ENCODE data around the gene FGF18.
"Not testable (repeated sequence)": the region's sequence is repeated elsewhere in the genome, so short reads cannot be mapped to it uniquely, and the experiment has no call there.

The FGF18 gene

DNA sequence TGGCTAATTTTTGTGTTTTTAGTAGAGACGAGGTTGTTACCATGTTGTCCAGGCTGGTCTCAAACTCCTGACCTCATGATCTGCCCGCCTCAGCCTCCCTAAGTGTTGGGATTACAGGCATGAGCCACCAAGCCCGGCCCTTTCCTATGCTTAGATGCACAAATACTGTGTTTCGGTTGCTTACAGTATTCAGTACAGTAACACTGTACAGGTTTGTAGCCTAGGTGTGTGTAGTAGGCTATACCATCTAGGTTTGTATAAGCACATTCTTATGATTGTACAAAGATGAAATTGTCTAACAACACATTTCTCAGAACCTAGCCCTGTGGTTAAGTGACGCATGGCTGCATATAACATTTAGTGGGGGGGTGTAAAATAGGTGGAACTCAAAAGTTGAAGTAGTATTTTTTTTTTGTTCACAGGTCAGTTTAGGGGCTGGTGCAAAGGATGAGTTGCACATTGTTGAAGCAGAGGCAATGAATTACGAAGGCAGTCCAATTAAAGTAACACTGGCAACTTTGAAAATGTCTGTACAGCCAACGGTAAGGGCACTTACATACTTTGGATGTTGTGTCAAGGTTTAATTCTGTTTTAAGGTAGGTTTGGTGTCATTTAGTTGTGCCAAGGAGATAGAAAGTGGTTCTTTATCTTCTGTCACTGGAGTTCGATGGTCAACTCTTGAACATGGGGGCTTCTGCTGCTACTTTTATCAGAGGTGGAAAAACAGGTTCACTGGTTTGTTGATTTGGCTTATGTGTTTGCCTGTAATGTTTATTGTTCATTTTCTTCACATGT lies 28.4 kb upstream of the FGF18 start:
- no peak overlapping the region for H3K4me3 ChIP-seq
- no peak overlapping the region for H3K27ac ChIP-seq
- TF ChIP-seq, protein P1, sequence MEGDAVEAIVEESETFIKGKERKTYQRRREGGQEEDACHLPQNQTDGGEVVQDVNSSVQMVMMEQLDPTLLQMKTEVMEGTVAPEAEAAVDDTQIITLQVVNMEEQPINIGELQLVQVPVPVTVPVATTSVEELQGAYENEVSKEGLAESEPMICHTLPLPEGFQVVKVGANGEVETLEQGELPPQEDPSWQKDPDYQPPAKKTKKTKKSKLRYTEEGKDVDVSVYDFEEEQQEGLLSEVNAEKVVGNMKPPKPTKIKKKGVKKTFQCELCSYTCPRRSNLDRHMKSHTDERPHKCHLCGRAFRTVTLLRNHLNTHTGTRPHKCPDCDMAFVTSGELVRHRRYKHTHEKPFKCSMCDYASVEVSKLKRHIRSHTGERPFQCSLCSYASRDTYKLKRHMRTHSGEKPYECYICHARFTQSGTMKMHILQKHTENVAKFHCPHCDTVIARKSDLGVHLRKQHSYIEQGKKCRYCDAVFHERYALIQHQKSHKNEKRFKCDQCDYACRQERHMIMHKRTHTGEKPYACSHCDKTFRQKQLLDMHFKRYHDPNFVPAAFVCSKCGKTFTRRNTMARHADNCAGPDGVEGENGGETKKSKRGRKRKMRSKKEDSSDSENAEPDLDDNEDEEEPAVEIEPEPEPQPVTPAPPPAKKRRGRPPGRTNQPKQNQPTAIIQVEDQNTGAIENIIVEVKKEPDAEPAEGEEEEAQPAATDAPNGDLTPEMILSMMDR (IDR thresholded peaks at IDR 0.05), result no peak
- H3K4me1 ChIP-seq, result peaks cover 0 to 40% (median 18%) of the 10 kb centered on the region in 4 donors
- peaks cover 33 to 49% (median 47%) of the 10 kb centered on the region in 3 donors for H3K36me3 ChIP-seq
- no peaks in the 10 kb centered on the region for H3K27me3 ChIP-seq
- no peak for DNase-seq
- H3K9me3 ChIP-seq, result no peaks in the 10 kb centered on the region
- intact Hi-C loops (cut with DNase I; ENCODE audit: low total_unique reads), result loop anchor here (5.0 kb wide), 1 partner anchor 801 kb away; the partner anchor contains the start of gene EFCAB9

DNA sequence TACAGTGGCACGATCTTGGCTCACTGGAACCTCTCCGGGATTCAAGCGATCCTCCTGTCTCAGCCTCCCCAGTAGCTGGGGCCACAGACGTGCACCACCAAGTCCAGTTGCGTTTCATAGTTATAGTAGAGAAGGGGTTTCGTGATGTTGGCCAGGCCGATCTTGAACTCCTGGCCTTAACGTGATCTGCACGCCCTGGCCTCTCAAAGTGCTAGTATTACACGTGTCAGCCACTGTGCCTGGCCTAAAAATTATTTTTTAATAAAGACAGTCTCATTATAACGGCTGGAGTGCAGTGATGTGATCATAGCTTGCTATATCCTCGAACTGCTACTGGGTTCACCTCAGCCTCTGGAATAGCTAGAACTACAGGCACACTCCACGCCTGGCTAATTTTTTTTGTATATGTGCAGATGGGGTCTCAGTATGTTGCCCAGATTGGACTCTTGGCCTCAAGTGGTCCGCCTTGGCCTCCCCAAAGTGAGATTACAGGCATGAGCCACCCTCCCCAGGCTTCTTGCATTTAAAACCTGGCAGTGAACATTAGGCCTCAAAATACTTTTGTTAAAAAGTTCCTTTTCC lies 27.4 kb upstream of the FGF18 start:
- no peak for DNase-seq
- Histone ChIP-seq H3K4me1 (peaks cover 0 to 45% (median 18%) of the 10 kb centered on the region in 4 donors), H3K4me3 (no peak overlapping the region), H3K36me3 (peaks cover 39 to 59% (median 55%) of the 10 kb centered on the region in 3 donors), H3K9me3 (no peaks in the 10 kb centered on the region), H3K27me3 (no peaks in the 10 kb centered on the region), H3K27ac (no peak overlapping the region)
- intact Hi-C loops (cut with DNase I; ENCODE audit: low total_unique reads), result loop anchor here (5.0 kb wide), 1 partner anchor 800 kb away; the partner anchor contains the start of gene EFCAB9
- TF ChIP-seq, protein P1 (IDR thresholded peaks at IDR 0.05), result no peak

DNA sequence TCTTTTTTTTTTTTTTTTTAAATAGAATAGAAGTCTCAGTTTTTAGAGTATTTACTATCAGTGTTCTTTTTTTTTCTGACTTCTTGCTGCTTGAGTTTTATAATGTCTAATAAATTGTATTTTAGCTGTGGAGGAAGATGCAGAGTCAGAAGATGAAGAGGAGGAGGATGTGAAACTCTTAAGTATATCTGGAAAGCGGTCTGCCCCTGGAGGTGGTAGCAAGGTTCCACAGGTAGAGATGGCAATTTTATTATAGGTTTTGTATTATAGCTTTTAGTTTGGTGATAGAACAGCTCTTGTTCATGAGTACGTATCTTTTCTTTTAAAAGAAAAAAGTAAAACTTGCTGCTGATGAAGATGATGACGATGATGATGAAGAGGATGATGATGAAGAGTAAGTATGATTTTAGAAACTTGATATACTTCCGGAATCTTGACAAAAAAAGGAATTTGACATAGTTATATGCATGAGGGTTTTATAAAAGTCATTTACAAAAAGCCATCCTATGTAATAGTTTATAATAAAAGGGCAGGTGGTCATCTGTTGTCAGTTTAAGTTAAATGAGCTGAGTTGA lies 26.8 kb upstream of the FGF18 start:
- Histone ChIP-seq H3K27ac (no peak overlapping the region), H3K9me3 (no peaks in the 10 kb centered on the region), H3K36me3 (peaks cover 43 to 65% (median 58%) of the 10 kb centered on the region in 3 donors), H3K4me3 (no peak overlapping the region), H3K4me1 (peaks cover 0 to 51% (median 18%) of the 10 kb centered on the region in 4 donors), H3K27me3 (no peaks in the 10 kb centered on the region)
- TF ChIP-seq, protein P1 (IDR thresholded peaks at IDR 0.05), result no peak
- no peak for DNase-seq
- intact Hi-C loops (cut with DNase I; ENCODE audit: low total_unique reads), result loop anchor here (5.0 kb wide), 1 partner anchor 800 kb away; the partner anchor contains the start of gene EFCAB9

DNA sequence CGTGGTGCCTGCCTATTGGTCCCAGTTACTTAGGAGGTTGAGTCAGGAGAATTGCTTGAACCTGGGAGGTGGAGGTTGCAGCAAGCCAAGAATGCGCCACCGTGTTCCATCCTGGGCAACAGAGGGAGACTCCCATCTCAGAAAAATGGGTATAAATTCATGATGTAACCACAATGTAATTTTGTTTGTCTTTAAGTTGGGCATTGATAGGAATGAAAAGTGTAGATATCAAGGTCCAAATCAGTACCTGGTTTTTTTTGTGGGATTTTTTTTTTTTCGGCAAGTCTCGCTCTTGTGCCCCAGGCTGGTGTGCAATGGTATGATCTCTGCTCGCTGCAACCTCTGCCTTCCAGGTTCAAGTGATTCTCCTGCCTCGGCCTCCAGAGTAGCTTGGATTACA lies 24.4 kb upstream of the FGF18 start:
- intact Hi-C loops (cut with DNase I; ENCODE audit: low total_unique reads), result no loop called here
- Histone ChIP-seq H3K4me1 (peaks cover 0 to 42% (median 13%) of the 10 kb centered on the region in 4 donors), H3K27ac (no peak overlapping the region), H3K36me3 (peaks cover 49 to 87% (median 69%) of the 10 kb centered on the region in 3 donors), H3K9me3 (no peaks in the 10 kb centered on the region), H3K27me3 (no peaks in the 10 kb centered on the region), H3K4me3 (no peak overlapping the region)
- DNase-seq, result no peak
- TF ChIP-seq, protein P1 (IDR thresholded peaks at IDR 0.05), result no peak

DNA sequence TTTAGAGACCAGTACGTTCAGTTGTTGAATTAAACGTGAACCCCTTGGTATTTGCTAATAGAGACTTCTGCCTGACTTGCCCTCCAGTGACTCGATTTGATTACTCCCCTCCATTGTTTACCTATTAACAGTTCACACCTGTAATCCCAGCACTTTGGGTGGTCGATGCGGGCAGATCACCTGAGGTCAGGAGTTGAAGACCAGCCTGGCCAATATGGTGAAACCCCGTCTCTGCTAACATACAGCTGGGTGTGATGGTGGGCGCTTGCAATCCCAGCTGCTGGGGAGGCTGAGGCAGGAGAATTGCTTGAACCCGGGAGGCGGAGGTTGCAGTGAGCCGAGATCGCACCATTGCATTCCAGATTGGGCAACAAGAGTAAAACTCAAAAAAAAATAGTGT lies 22.9 kb upstream of the FGF18 start:
- Histone ChIP-seq H3K4me1 (peaks cover 0 to 26% (median 2%) of the 10 kb centered on the region in 4 donors), H3K36me3 (peaks cover 64 to 99% (median 80%) of the 10 kb centered on the region in 3 donors)
- H3K27ac ChIP-seq; H3K9me3 ChIP-seq; H3K4me3 ChIP-seq; DNase-seq; intact Hi-C loops (cut with DNase I; ENCODE audit: low total_unique reads); H3K27me3 ChIP-seq: not testable (repeated sequence)

Measured in tibial artery (tissue), 4 donors.